Middle frontal gyrus (tissue), 1 donor: Measurements from ENCODE around the gene LACTBL1.

ENCODE experiments used
- DNase-seq: peaks from one replicate; pipeline ENCODE4 v3.0.0-alpha.2; 2015; ENCODE audit warnings: low spot score; ENCODE audit errors: extremely low spot score

Gene LACTBL1

DNA sequence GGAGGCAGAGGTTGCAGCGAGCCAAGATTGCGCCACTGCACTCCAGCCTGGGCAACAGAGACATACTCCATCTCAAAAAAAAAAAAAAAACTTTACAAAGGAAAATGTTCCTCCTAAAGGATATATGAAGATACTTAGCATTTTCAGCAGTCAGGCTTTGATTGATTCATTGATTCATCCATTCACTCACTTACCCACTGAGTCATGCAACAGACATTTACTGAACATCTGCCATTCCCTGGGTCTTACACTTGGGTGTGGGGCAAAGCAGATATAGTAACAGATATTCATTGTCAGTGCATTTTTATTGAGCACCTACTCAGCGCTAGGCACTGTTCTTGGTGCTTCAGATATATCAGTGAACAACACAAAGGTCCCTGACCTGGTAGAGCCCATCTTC lies 5.6 kb upstream of the LACTBL1 start:
- DNase-seq: no peak

DNA sequence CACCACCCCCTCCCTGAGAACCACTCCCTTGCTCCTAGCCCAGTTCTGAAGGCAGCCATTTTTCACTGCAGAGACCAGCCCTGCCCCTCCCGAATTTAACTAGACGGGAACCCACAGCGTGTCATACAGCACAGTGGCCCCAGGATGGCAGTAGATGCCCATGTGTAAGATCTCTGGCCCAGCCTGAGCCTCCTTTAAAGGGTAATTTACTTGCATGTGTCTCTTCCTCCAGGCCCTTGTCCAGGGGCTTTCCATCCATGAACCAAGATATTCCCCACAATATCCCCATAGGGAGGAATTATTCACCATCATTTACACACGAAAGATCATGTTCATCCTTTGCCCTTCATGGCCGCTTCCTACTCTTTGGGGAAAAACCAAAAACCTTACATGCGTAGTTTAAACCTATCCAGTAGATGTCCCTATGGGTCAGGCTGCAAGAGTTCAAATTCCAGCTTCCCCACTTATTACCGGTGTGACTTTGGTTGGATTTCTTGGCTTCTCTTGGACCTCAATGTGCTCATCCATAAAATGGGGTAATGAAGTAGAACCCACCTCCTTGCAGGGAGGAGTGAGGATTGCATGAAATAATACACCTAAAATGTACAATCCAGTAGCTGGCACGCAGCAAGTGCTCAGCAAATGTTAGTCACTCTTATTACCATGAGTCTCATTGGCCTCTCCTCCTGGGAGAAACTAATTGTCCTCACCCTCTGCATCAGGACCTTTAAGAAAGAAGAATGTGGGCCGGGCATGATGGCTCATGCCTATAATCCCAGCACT lies 4.0 kb upstream of the LACTBL1 start:
- DNase-seq: peak; percentile 64

DNA sequence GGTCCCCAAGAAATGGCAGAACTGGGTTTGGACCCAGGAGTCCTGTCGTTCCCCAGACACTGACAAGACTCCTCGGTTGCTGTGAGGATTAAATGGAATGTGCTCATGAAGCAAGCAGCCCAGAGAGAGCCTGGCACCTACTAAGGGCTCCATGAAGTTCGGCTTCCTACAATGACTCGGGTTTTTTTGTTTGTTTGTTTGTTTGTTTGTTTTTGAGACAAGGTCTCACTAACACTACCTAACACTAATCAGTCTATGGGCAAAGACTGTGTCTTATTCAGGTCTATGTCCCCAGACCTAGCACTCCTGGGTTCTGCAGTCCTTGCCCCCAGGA lies 3.4 kb upstream of the LACTBL1 start:
- DNase-seq: no peak

DNA sequence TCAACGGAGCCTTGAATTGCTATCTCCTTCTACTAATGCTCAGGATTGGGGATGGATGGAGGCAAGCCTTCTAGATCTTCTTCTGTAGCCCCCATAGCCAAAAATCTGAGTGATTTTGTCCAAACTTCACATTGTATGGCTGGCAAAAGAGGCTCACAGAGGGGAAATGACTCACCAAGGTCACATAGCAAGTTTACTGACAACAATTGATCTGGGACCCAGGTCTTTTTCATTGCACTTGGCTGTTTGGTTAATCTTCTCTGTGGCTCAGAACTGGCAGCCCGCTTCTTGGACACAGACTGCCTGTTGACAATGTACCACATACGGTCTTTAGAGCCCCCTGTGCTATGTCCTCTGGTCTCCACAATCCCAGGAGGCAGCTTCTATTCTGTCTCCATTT lies 3.0 kb upstream of the LACTBL1 start:
- DNase-seq: no peak

DNA sequence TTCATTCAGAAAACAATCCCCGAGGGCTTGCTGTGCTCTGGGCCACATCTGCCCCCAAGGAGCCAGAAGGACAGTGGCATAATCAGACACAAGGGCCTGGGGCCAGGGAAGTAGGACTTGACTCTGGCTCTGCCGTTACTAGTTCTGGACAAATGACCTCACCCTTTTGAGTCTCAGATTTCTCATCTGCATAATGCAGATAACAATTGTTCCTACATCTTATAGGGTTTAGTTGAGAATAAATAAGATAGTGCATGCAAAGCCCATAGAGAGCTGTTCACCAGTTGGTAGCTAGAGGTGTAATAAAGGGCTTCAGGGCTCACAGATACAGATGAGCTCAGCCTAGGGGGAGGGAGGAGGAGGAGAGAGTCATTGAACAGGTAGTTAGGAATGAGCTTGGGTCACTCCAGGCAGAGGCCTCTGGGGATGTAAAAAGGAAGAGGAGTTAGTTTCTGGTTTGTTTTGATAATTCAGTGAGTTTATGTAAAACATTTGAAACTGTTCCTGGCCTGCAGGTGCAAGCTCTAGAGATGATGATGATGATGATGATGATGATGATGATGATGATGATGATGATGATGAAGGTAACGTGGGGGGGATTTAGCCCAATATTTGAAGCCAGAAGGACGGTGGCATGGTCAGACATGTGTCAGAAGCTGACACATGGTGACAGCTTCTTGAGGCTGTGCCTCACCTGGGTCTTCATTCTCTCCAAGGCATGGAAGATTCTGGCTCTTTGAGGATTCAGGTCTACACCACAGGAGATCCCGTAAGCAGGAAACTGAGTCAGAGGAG lies 858 bp downstream of the LACTBL1 start:
- DNase-seq: no peak

DNA sequence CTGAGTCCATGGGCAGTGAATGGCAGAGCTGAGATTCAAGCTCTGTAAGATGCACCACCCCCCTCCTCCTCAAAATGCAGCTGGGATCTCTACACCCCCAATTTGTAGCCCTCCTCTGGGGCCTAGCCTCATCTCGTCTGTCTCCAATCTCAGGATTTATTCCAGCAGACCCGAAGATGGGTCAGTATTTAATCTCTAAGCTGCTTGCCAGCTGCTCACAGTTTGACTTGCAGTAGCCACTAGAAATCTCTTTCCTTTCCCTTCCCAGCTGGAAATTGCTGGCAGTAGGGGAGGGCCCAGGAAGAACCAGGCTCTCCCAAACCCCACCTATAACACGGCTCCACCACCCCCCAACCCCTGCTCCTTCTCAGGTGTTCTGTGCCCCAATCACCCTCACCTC lies 1.5 kb downstream of the LACTBL1 start:
- no peak for DNase-seq

DNA sequence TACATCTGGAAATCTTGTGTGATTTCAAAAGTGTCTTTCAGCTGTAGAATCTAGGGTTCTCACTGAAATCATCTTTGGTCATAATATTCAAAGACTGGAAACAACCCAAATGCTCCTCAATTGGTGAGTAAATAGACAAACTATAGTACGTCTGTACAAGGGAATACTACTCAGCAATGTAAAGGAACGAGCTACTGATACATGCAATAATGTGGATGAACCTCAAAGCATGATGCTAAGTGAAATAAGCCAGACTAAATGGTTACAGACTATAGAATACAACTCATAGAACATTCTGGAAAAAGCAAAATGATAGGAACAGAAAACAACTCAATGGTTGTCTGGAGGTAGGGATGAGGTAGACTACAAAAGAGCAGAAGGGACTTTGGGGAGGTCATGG lies 2.6 kb downstream of the LACTBL1 start:
- no peak for DNase-seq

DNA sequence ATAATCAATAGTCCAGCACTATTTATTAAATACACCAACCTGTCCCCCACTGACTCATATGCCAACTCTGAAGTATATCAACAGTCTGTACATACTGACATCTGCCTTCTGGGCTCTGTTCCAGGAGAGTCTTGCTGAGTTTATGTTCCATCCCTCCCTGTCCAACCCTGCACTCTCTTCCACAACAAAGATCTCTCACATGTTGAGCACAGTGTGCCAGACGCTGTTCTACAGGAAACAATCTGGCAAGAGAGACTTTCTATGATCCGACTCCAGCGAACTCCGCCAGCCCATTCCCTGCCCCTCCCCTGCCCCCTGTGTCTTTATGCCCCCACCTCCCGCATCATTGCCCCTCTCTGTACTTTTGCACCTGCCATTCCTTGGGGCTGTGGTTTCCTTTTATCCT lies 3.4 kb downstream of the LACTBL1 start:
- no peak for DNase-seq

DNA sequence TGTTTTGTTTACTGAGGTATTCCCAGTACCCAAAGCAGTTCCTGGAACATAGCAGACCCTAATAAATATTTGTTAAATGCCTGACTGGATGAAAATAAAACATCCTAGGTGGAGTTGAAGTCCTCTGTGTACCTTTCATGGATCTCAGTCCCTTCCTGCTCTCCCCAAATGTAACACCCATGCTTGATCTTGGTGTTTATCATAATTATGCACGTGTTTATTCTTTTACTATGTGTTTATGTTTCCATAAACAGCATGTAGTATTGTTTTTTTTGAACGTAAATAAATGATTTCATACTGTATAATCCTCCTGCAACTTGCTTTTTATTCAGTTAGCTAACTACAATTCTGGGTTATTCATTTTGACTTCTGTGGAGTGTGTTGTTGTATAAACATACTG lies 4.8 kb downstream of the LACTBL1 start:
- no peak for DNase-seq

DNA sequence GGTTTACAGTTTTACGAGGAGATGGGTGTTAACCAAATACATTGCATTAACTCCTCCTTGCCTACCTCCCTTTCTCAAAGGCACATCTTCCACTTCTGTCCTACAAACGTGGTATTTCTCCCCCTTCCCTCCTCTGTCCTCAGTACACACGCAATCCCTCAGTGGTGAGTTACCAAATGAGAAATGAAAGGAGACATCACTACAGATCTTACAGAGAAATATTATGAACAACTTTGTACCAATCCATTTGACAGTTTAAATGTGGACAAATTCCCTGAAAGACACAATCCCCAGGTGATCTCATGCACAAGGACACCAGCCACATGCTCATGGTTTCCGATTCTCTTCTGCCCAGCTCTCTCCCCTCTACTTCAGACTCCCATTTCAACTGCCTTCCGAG lies 6.4 kb downstream of the LACTBL1 start:
- no peak for DNase-seq

DNA sequence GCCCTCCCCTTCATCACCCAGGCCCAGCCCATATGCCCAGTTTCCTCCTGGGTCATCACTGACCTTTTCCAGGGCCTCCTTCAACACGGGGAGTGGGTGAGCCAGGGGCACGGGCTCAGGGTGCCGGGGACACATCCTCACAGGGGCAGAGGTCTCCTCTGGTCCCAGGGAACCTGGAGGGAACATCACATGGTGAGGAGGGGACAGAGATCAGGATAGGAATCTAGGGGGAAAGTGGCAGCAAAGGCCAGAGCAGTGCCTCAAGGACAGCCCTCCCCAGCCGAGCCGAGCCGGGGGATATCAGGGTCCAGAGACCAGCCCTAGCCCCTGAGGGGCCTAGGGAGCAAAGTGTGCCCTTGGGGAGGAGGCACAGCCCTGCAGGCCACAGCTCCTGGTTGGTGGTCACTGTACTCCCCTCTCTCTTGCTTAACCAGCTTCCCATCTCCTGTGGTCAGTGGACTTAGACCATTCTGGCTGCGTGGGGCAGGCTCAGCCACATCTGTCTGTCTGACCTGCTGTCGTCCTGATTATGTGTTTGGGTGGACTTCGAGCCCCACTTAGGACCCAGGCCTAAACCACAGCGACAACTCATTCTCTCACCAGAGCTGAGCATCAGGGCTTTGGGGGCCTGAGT lies 9.5 kb downstream of the LACTBL1 start:
- no peak for DNase-seq

DNA sequence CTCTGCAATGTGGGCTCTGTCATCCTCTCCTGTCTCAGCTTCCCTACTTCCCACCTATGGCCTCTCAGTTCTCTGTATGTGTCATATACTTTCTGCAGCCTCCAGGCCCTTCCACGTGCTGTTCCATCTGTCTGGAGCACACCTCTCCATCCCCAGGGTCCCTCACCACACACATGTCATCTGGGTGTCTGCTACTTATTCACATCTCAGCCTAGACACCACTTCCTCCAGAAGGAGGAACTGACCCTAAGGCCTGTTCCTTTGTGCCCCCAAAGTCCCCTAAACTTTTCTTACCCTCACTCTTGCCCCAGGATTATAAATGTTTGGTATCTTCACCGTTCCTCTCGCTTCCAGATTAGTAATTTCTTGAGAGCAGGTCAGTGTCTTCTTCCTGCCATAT lies 10.1 kb downstream of the LACTBL1 start:
- no peak for DNase-seq

DNA sequence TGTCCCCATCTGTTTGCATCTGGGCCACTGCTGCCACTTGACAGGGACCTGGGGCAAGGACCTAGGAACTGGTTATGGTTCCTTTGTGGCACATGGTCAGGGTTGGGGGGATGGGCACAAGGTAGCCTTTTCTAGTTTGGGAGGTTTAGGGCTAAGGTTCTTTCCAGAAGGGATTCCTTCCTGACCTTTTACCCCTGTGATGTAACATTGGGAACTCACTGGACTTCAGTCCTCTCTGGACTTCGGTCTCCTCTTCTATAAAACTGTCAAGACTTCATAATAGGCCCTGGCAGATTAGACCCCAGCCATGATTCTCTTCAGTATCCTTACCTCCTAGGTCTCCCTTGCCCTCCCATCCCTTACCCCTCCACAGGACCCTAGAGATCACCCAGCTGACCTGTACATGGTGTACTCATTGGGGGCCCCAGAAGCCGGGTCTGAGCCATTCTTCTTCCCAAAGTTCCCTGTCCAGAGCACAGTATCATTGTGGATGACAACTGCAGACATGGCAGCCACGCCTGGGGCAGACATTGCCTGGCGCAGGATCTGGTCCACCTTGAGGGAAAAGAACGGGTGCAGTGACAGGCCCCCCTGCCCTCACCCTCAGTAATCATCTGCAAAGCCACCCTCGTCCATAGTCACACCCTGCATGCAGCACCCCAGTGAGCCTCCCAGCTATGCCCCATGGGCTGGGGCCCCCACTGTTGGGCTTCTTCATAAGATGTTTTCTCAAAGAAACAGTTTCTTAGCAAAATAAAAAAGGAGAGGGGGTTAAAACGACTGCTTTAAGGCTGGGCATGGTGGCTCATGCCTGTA lies 12.9 kb downstream of the LACTBL1 start:
- DNase-seq: no peak

DNA sequence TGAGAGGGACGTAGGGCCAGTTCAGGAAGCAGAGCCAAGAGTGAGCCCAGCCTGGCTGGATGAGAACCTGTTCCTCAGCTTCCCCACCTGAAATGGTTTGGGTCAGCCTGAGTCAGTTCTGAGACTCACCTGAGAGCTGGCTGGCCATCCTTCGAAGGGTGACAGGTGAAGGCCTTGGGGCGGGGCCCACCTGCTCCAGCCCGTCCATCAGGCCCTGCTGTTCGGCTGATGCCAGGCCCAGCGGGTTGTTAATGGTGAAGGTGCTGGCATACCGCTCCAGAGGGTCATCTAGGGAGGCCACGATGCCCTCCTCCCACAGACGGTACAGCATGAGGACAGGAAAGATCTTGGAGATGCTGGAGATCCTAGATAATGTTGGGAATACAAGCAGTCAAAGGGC lies 14.1 kb downstream of the LACTBL1 start:
- DNase-seq: no peak

DNA sequence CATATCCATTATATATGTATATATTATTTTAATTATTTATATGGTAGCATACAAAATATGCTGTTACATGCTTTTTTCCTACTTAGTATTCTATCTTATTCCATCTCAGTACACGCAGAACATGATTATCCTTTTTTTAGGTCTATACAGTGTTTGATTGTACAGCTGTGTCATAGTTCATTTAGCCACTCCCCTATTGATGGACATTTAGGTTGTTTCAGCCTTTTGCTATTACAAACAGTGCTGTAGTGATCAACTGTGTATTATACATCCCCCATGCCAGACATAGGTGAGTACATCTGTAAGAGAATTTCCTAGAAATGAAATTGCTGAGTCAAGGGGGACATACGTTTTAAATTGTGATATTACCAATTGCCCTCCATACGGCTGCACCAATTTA lies 15.6 kb downstream of the LACTBL1 start:
- no peak for DNase-seq

DNA sequence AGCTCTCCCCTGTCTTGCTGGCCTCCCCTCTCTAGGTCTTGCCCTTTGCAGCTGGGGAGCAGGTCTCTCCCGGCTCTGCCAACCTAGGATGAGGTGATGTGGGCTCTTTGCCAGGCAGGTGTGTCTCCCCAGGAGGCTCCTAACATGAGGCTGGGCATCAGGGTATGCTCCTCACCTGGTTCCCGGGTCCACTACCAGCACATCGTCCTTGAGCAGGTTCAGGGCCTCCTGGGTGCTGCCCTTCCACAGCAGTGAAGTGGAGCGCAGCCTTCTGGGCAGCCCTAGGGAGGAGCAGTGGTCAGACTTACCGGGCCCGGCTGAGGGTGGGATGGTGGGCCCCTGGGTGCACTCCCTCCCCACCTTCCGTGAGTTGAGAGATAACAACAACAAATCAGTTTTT lies 17.5 kb downstream of the LACTBL1 start:
- no peak for DNase-seq

DNA sequence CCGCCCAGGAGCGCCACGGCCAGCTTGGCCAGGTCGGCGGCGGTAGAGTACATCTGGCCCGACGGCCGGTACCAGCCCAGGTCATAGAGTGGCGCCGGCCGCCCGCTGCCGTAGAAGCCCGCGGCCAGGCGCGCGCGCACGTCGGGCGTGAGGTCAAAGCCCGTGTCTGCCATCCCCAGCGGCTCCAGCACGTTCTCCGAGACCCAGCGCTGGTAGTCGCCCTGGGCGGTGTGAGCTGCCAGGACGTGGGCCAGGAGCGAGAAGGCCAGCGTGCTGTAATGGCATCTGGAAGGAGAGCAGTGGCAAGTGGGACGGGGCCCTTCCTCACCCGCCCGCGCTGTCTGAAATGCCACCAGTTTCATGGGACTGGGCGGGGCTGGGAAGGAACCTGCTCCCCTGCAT lies 18.9 kb downstream of the LACTBL1 start:
- DNase-seq: no peak

DNA sequence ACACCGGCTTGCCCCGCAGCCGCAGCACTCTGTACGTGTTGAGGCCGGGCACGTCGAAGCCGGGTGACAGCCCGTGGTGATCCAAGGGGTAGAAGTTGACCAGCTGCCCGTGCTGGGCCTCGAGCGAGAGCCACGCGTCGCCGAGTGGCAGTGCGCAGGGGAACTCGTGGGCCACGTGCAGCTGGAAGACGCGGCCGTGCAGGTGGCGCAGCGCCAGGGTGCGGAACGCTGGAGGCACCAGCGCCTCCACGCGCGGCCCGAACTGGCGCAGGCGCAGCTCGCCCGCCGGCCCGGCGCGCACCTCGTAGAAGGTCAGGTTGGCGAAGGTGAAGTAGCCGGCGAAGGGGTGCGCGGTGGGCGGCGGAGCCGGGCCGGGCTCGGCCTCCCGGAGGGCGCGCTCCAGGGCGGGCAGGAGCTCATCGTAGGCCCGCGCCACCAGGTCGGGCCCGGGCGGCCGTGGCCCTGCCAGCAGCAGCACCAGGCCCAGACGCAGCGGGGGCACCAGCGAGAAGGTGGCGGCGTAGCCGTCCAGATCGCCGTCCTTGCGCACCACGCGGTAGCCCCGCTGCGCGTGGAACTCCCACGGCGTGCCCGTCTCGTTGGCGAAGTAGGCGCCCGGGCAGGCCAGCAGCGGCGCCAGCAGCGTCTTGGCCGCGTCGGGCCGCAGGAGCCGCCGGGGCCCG lies 19.5 kb downstream of the LACTBL1 start:
- DNase-seq: no peak

DNA sequence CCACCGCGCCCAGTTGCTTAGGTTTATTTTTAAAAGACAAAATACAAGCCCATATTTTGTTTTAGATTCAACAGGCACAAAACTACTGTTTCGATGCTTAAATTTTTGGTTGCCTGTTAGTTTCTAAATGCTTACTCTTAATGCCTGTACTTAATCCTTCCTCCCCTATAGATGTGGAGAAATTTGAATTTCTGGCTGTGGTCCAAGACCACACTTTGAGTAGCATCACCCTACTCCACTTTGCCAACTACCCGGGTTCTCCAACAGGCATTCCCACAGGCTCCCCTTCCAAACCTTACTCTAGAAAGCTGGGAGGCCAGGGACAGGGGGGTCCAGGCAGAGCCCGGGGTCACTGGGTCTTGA lies 20.0 kb downstream of the LACTBL1 start:
- DNase-seq: no peak

DNA sequence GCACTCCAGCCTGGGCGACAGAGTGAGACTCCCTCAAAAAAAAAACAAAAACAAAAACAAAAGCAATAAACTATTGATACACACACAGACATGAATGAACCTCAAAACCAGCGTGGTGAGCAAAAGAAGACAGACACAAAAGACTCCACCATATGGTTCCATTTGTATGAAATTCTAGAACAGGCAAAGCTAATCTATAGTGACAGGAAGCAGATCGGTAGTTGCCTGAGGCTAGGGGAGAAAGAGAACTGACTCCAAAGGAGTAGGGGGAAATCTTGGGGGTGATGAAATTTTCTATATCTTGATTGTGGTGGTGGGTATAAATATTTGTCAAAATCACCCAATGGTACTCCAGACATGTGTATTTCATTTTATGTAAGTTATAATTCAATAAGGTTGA lies 20.9 kb downstream of the LACTBL1 start:
- no peak for DNase-seq

DNA sequence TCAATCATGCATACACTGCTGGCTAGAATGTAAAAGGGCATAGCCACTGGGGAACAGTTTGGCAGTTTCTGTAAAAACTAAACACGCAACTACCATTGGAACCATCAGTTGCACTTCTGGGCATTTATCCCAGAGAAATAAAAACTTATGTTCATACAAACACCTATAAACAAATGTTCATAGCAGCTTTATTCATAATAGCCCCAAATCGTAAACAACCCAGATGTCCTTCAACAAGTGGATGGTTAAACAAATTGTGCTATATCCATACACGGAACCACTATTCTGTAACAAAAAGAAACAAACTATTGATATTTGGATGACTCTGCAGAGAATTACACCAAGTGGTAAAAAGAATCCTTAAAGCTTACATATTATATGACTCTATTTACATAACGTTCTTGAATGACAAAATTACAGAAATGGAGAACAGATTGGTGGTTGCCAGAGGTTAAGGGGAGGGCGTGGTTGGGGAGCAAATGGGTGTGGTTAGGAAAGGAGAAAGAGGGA lies 22.8 kb downstream of the LACTBL1 start:
- no peak for DNase-seq
